ENCODE measurements around the gene BNIP3.

BNIP3 gene

DNA sequence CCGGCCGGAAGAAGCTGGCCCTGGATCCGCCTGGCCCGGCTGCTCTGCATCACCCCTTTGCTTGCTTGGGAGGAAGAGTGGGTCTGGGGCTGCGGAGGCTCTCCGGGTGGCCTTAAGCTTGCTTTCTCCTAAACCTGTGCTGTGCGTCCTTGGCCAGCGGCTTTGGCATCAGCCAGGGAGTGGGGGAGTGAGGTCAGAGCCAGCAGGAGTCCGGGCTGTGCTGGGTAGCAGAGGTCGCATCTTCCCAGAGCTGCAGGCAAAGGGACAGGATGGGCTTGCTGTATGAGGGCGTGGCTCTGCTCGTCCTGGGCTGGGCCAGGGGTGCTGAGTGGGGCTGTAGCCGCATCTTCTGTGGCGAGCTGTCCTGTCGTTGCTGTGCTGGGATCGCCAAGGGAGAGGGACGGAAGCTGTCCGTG is 21.1 kb downstream of the BNIP3 start:
- no peaks in the 10 kb centered on the region for H3K79me1 ChIP-seq (ENCODE audit: low read length)
- H3K4me2 ChIP-seq (ENCODE audit: low read length): no peak overlapping the region
- H3K18ac ChIP-seq (ENCODE audit: low read length): no peak overlapping the region

DNA sequence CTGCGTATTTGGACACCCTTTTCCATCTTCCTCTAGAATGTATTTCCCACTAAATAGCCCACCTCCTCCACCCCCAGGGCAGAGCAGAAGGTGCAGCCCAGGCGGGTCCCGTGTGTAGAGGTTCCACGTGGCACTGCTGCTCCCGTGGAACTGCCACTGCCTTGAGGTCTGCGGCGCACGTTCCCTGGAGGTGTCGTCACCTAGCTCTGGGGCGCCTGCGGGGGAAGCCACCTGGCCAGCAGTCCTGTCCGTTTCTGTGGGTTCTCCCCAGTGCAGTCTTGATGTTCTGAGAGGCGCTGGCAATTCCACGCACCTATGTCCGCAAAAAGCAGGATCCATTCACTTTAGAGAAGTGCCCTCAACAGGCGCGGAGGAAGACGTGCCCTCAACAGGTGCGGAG is 21.9 kb downstream of the BNIP3 start:
- H3K79me1 ChIP-seq (ENCODE audit: low read length): no peaks in the 10 kb centered on the region
- H3K79me2 ChIP-seq (ENCODE audit: control insufficient read depth, insufficient read depth, low read length, poor library complexity): no peaks in the 10 kb centered on the region
- WGBS (ENCODE audit: extremely low coverage, insufficient coverage, insufficient read length): no CpG with 5 or more reads among the region's 19 CpGs
- H3K4me2 ChIP-seq (ENCODE audit: low read length): no peak overlapping the region
- H2AK5ac ChIP-seq (ENCODE audit: low read length): no peak overlapping the region
- H3K9ac ChIP-seq (ENCODE audit: low read length): no peak overlapping the region
- H4K8ac ChIP-seq (ENCODE audit: low read depth, low read length): no peak overlapping the region
- no peak overlapping the region for H4K91ac ChIP-seq (ENCODE audit: low read depth, low read length)
- H3K27me3 ChIP-seq (ENCODE audit: insufficient read depth, low read length): no peaks in the 10 kb centered on the region
- peaks cover 6% of the 10 kb centered on the region for H3K9me3 ChIP-seq (ENCODE audit: insufficient read depth, low read depth, low read length)
- H3K18ac ChIP-seq (ENCODE audit: low read length): no peak overlapping the region
- H2BK5ac ChIP-seq (ENCODE audit: low read depth, low read length, poor library complexity): no peak overlapping the region
- no peak overlapping the region for H3K4ac ChIP-seq (ENCODE audit: low read depth, low read length)
- DNase-seq: no peak
- no peak overlapping the region for H2BK12ac ChIP-seq (ENCODE audit: low read length)
- H3K14ac ChIP-seq (ENCODE audit: low read length): no peak overlapping the region
- no peak overlapping the region for H2BK120ac ChIP-seq (ENCODE audit: insufficient read depth, low read length, poor library complexity)
- no peak overlapping the region for H3K27ac ChIP-seq (ENCODE audit: low read depth, low read length)
- H3K36me3 ChIP-seq (ENCODE audit: control insufficient read depth in 1 of 2, insufficient read depth in 2 of 2, low read length in 2 of 2): peaks cover 57 to 59% of the 10 kb centered on the region in 2 experiments
- no peak overlapping the region for H3K4me3 ChIP-seq (ENCODE audit: low read depth, low read length)
- H2AFZ ChIP-seq (ENCODE audit: insufficient read depth, low read length, poor library complexity): no peak overlapping the region
- no peak overlapping the region for H4K12ac ChIP-seq (ENCODE audit: low read depth, low read length)
- H3K4me1 ChIP-seq (ENCODE audit: control insufficient read depth in 1 of 2, insufficient read depth in 2 of 2, low read length in 2 of 2): no peaks in the 10 kb centered on the region
- H3K23ac ChIP-seq (ENCODE audit: low read length): no peak overlapping the region

More for the DNA sequence above, 21.1 kb downstream of the BNIP3 start:
- Histone ChIP-seq H3K14ac (ENCODE audit: low read length) (no peak overlapping the region), H3K9me3 (ENCODE audit: insufficient read depth, low read depth, low read length) (peaks cover 6% of the 10 kb centered on the region), H3K36me3 (ENCODE audit: control insufficient read depth in 1 of 2, insufficient read depth in 2 of 2, low read length in 2 of 2) (peaks cover 56 to 58% of the 10 kb centered on the region in 2 experiments), H3K79me2 (ENCODE audit: control insufficient read depth, insufficient read depth, low read length, poor library complexity) (no peaks in the 10 kb centered on the region), H2BK120ac (ENCODE audit: insufficient read depth, low read length, poor library complexity) (no peak overlapping the region), H3K4me1 (ENCODE audit: control insufficient read depth in 1 of 2, insufficient read depth in 2 of 2, low read length in 2 of 2) (no peaks in the 10 kb centered on the region), H3K9ac (ENCODE audit: low read length) (no peak overlapping the region), H2AK5ac (ENCODE audit: low read length) (no peak overlapping the region), H2BK5ac (ENCODE audit: low read depth, low read length, poor library complexity) (no peak overlapping the region), H4K8ac (ENCODE audit: low read depth, low read length) (no peak overlapping the region), H3K4me3 (ENCODE audit: low read depth, low read length) (no peak overlapping the region), H4K91ac (ENCODE audit: low read depth, low read length) (no peak overlapping the region), H3K27me3 (ENCODE audit: insufficient read depth, low read length) (no peaks in the 10 kb centered on the region), H3K4ac (ENCODE audit: low read depth, low read length) (no peak overlapping the region), H4K12ac (ENCODE audit: low read depth, low read length) (no peak overlapping the region), H3K27ac (ENCODE audit: low read depth, low read length) (no peak overlapping the region), H3K23ac (ENCODE audit: low read length) (no peak overlapping the region), H2BK12ac (ENCODE audit: low read length) (no peak overlapping the region), H2AFZ (ENCODE audit: insufficient read depth, low read length, poor library complexity) (no peak overlapping the region)
- DNase-seq: no peak
- no CpG with 5 or more reads among the region's 18 CpGs for WGBS (ENCODE audit: extremely low coverage, insufficient coverage, insufficient read length)

DNA sequence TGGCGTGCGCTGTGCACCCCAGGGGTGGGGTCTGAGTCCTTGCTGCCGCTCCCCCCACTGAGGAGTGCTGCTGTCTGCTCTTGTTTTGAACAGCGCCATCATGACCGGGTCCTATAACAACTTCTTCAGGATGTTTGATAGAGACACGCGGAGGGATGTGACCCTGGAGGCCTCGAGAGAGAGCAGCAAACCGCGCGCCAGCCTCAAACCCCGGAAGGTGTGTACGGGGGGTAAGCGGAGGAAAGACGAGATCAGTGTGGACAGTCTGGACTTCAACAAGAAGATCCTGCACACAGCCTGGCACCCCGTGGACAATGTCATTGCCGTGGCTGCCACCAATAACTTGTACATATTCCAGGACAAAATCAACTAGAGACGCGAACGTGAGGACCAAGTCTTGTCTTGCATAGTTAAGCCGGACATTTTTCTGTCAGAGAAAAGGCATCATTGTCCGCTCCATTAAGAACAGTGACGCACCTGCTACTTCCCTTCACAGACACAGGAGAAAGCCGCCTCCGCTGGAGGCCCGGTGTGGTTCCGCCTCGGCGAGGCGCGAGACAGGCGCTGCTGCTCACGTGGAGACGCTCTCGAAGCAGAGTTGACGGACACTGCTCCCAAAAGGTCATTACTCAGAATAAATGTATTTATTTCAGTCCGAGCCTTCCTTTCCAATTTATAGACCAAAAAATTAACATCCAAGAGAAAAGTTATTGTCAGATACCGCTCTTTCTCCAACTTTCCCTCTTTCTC is 26.0 kb downstream of the BNIP3 start:
- H3K79me2 ChIP-seq (ENCODE audit: control insufficient read depth, insufficient read depth, low read length, poor library complexity): no peaks in the 10 kb centered on the region
- no peak overlapping the region for H2BK5ac ChIP-seq (ENCODE audit: low read depth, low read length, poor library complexity)
- H3K79me1 ChIP-seq (ENCODE audit: low read length): no peaks in the 10 kb centered on the region
- H3K4ac ChIP-seq (ENCODE audit: low read depth, low read length): no peak overlapping the region
- H3K4me3 ChIP-seq (ENCODE audit: low read depth, low read length): no peak overlapping the region
- no peak overlapping the region for H3K14ac ChIP-seq (ENCODE audit: low read length)
- H2AK5ac ChIP-seq (ENCODE audit: low read length): no peak overlapping the region
- H3K4me2 ChIP-seq (ENCODE audit: low read length): no peak overlapping the region
- H3K9ac ChIP-seq (ENCODE audit: low read length): no peak overlapping the region
- no peaks in the 10 kb centered on the region for H3K4me1 ChIP-seq (ENCODE audit: control insufficient read depth in 1 of 2, insufficient read depth in 2 of 2, low read length in 2 of 2)
- no peak overlapping the region for H2BK120ac ChIP-seq (ENCODE audit: insufficient read depth, low read length, poor library complexity)
- H3K9me3 ChIP-seq (ENCODE audit: insufficient read depth, low read depth, low read length): peaks cover 5% of the 10 kb centered on the region
- no peak overlapping the region for H3K27ac ChIP-seq (ENCODE audit: low read depth, low read length)
- H3K27me3 ChIP-seq (ENCODE audit: insufficient read depth, low read length): no peaks in the 10 kb centered on the region
- H3K23ac ChIP-seq (ENCODE audit: low read length): no peak overlapping the region
- no CpG with 5 or more reads among the region's 38 CpGs for whole genome bisulfite sequencing (ENCODE audit: extremely low coverage, insufficient coverage, insufficient read length)
- H2AFZ ChIP-seq (ENCODE audit: insufficient read depth, low read length, poor library complexity): no peak overlapping the region
- H4K12ac ChIP-seq (ENCODE audit: low read depth, low read length): no peak overlapping the region
- no peak for DNase-seq
- H4K8ac ChIP-seq (ENCODE audit: low read depth, low read length): no peak overlapping the region
- H3K18ac ChIP-seq (ENCODE audit: low read length): no peak overlapping the region
- H3K36me3 ChIP-seq (ENCODE audit: control insufficient read depth in 1 of 2, insufficient read depth in 2 of 2, low read length in 2 of 2): peaks cover 66 to 68% of the 10 kb centered on the region in 2 experiments
- H2BK12ac ChIP-seq (ENCODE audit: low read length): no peak overlapping the region
- H4K91ac ChIP-seq (ENCODE audit: low read depth, low read length): no peak overlapping the region

DNA sequence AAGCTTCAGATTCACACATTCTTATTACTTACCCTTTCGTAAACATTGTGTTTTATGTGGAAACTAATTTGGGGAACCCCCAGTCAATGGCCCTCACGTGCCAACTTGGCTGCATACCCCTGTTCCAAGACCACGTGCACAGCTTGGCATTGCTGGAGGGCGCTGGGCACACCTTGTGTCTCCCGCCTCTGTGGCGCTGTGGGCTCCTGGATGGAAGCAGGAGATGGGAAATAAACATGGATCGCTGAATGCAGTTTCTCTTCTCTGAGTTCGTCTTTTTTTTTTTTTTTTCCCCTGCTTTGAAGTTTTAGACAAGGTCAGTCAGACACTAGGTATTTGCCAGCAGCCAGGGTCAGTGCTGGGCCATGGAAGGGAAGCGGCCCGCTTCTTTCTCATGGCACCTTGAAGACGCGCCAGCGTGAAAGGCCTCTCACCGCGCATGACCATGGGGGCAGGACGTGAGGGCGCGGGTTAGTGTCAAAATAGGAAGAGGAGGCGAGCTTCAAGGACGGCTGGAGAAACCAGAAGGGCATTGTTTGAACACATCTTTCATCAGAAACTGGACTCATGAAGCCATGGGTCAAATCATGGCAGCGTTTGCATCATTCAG is 27.3 kb downstream of the BNIP3 start:
- no peak overlapping the region for H2AK5ac ChIP-seq (ENCODE audit: low read length)
- H4K91ac ChIP-seq (ENCODE audit: low read depth, low read length): no peak overlapping the region
- H3K79me1 ChIP-seq (ENCODE audit: low read length): no peaks in the 10 kb centered on the region
- DNase-seq: no peak
- H4K12ac ChIP-seq (ENCODE audit: low read depth, low read length): no peak overlapping the region
- no peaks in the 10 kb centered on the region for H3K27me3 ChIP-seq (ENCODE audit: insufficient read depth, low read length)
- H2BK5ac ChIP-seq (ENCODE audit: low read depth, low read length, poor library complexity): no peak overlapping the region
- no peaks in the 10 kb centered on the region for H3K4me1 ChIP-seq (ENCODE audit: control insufficient read depth in 1 of 2, insufficient read depth in 2 of 2, low read length in 2 of 2)
- no peak overlapping the region for H3K23ac ChIP-seq (ENCODE audit: low read length)
- peaks cover 2% of the 10 kb centered on the region for H3K9me3 ChIP-seq (ENCODE audit: insufficient read depth, low read depth, low read length)
- H2AFZ ChIP-seq (ENCODE audit: insufficient read depth, low read length, poor library complexity): no peak overlapping the region
- H3K4me2 ChIP-seq (ENCODE audit: low read length): no peak overlapping the region
- peak overlapping the region; percentile 23 for H3K9ac ChIP-seq (ENCODE audit: low read length)
- H3K4ac ChIP-seq (ENCODE audit: low read depth, low read length): no peak overlapping the region
- H3K18ac ChIP-seq (ENCODE audit: low read length): no peak overlapping the region
- no peak overlapping the region for H3K14ac ChIP-seq (ENCODE audit: low read length)
- peaks cover 63 to 64% of the 10 kb centered on the region in 2 experiments for H3K36me3 ChIP-seq (ENCODE audit: control insufficient read depth in 1 of 2, insufficient read depth in 2 of 2, low read length in 2 of 2)
- H3K27ac ChIP-seq (ENCODE audit: low read depth, low read length): no peak overlapping the region
- peak overlapping the region; percentile 30 for H3K4me3 ChIP-seq (ENCODE audit: low read depth, low read length)
- no CpG with 5 or more reads among the region's 21 CpGs for WGBS (ENCODE audit: extremely low coverage, insufficient coverage, insufficient read length)
- no peak overlapping the region for H2BK120ac ChIP-seq (ENCODE audit: insufficient read depth, low read length, poor library complexity)
- no peak overlapping the region for H4K8ac ChIP-seq (ENCODE audit: low read depth, low read length)
- no peak overlapping the region for H2BK12ac ChIP-seq (ENCODE audit: low read length)
- no peaks in the 10 kb centered on the region for H3K79me2 ChIP-seq (ENCODE audit: control insufficient read depth, insufficient read depth, low read length, poor library complexity)
